Effector CD4-positive, alpha-beta T cell (primary cell): ENCODE results near the gene TPD52L1.
"Not testable (repeated sequence)": the region's sequence is repeated elsewhere in the genome, so short reads cannot be mapped to it uniquely, and the experiment has no call there.

Experiments used
- DNase-seq: peaks from one replicate; pipeline ENCODE4 v3.0.0-alpha.2; 2020

TPD52L1 gene

GRCh38 chr6:125144822-125145221, 8.8 kb upstream of the TPD52L1 start:
- DNase-seq = no peak

GRCh38 chr6:125149256-125150144, 4.1 kb upstream of the TPD52L1 start:
- DNase-seq = no peak

- no peak for DNase-seq
Observed at GRCh38 chr6:125151700-125152099, 1.9 kb upstream of the TPD52L1 start.

- DNase-seq = no peak
Observed at GRCh38 chr6:125154118-125154760, 666 bp downstream of the TPD52L1 start.

- no peak for DNase-seq
Observed at GRCh38 chr6:125154761-125155135, 1.2 kb downstream of the TPD52L1 start.

- DNase-seq = no peak
Observed at GRCh38 chr6:125155344-125155743, 1.8 kb downstream of the TPD52L1 start.

- DNase-seq = no peak
Observed at GRCh38 chr6:125156496-125156895, 2.9 kb downstream of the TPD52L1 start.

GRCh38 chr6:125157280-125157679, 3.7 kb downstream of the TPD52L1 start:
- no peak for DNase-seq

GRCh38 chr6:125157725-125158124, 4.2 kb downstream of the TPD52L1 start:
- no peak for DNase-seq

GRCh38 chr6:125163339-125163738, 9.8 kb downstream of the TPD52L1 start:
- DNase-seq = not testable (repeated sequence)

GRCh38 chr6:125163811-125164210, 10.2 kb downstream of the TPD52L1 start:
- no peak for DNase-seq

GRCh38 chr6:125164696-125165095, 11.1 kb downstream of the TPD52L1 start:
- DNase-seq = no peak

- no peak for DNase-seq
Observed at GRCh38 chr6:125165256-125165655, 11.7 kb downstream of the TPD52L1 start.

- DNase-seq = no peak
Observed at GRCh38 chr6:125165776-125166175, 12.2 kb downstream of the TPD52L1 start.

GRCh38 chr6:125166711-125167110, 13.1 kb downstream of the TPD52L1 start:
- DNase-seq = no peak

GRCh38 chr6:125167579-125167978, 14.0 kb downstream of the TPD52L1 start:
- DNase-seq = no peak

- no peak for DNase-seq
Observed at GRCh38 chr6:125169058-125169457, 15.5 kb downstream of the TPD52L1 start.

GRCh38 chr6:125169522-125169921, 15.9 kb downstream of the TPD52L1 start:
- DNase-seq = no peak

- no peak for DNase-seq
Observed at GRCh38 chr6:125170376-125170775, 16.8 kb downstream of the TPD52L1 start.

- no peak for DNase-seq
Observed at GRCh38 chr6:125173341-125174095, 19.9 kb downstream of the TPD52L1 start.

GRCh38 chr6:125174626-125175025, 21.1 kb downstream of the TPD52L1 start:
- no peak for DNase-seq

GRCh38 chr6:125175466-125176048, 22.0 kb downstream of the TPD52L1 start:
- DNase-seq = no peak
